Measurements from ENCODE around the gene CLTA. TPM values are rescaled to one million over a fixed set of nuclear protein-coding genes. Genes with fewer than 3 reads are reported as not detected.
A peak's percentile ranks its signal among the peaks of the same experiment; 100 is the strongest.
"Not testable (repeated sequence)": the region's sequence is repeated elsewhere in the genome, so short reads cannot be mapped to it uniquely, and the experiment has no call there.

CLTA gene
- total RNA-seq, 1 donor from 2014 or later, result 169 TPM

- ATAC-seq, result peak; percentile 23
Measured at GRCh38 chr9:36191290-36191645, 547 bp downstream of the CLTA start.

- ATAC-seq, result no peak
Measured at GRCh38 chr9:36191686-36192085, 965 bp downstream of the CLTA start.

- no peak for ATAC-seq
Measured at GRCh38 chr9:36192196-36192595, 1.5 kb downstream of the CLTA start.

GRCh38 chr9:36193023-36193422 lies 2.3 kb downstream of the CLTA start:
- no peak for ATAC-seq

GRCh38 chr9:36194326-36195000 lies 3.7 kb downstream of the CLTA start:
- ATAC-seq, result no peak

GRCh38 chr9:36204906-36205547 lies 14.3 kb downstream of the CLTA start:
- no peak for ATAC-seq

- ATAC-seq, result peak; percentile 21
Measured at GRCh38 chr9:36207016-36207415, 16.3 kb downstream of the CLTA start.

- ATAC-seq, result peak; percentile 26
Measured at GRCh38 chr9:36207546-36208012, 16.9 kb downstream of the CLTA start.

- ATAC-seq, result no peak
Measured at GRCh38 chr9:36208521-36209253, 18.0 kb downstream of the CLTA start.

GRCh38 chr9:36210722-36211121 lies 20.0 kb downstream of the CLTA start:
- no peak for ATAC-seq

GRCh38 chr9:36211510-36211909 lies 20.8 kb downstream of the CLTA start:
- ATAC-seq, result no peak

GRCh38 chr9:36213387-36213786 lies 22.7 kb downstream of the CLTA start:
- ATAC-seq, result no peak

- ATAC-seq, result no peak
Measured at GRCh38 chr9:36213989-36214388, 23.3 kb downstream of the CLTA start.

- ATAC-seq, result no peak
Measured at GRCh38 chr9:36214571-36214970, 23.9 kb downstream of the CLTA start.

GRCh38 chr9:36217256-36217968 lies 26.7 kb downstream of the CLTA start:
- ATAC-seq, result no peak

GRCh38 chr9:36218011-36218410 lies 27.3 kb downstream of the CLTA start:
- no peak for ATAC-seq

- ATAC-seq, result peak; percentile 43
Measured at GRCh38 chr9:36218411-36218901, 27.7 kb downstream of the CLTA start.

- ATAC-seq, result no peak
Measured at GRCh38 chr9:36221667-36222066, 30.9 kb downstream of the CLTA start.

GRCh38 chr9:36222449-36222848 lies 31.7 kb downstream of the CLTA start:
- peak; percentile 68 for ATAC-seq

GRCh38 chr9:36237230-36237629 lies 46.5 kb downstream of the CLTA start:
- ATAC-seq, result no peak

- ATAC-seq, result not testable (repeated sequence)
Measured at GRCh38 chr9:36239205-36239604, 48.5 kb downstream of the CLTA start.

GRCh38 chr9:36239675-36240074 lies 49.0 kb downstream of the CLTA start:
- not testable (repeated sequence) for ATAC-seq

GRCh38 chr9:36245906-36246305 lies 55.2 kb downstream of the CLTA start:
- ATAC-seq, result no peak
